ENCODE data around the gene ASB15. TPM values are rescaled to one million over a fixed set of nuclear protein-coding genes. Genes with fewer than 3 reads are reported as not detected.
A peak's percentile ranks its signal among the peaks of the same experiment; 100 is the strongest.

ASB15 gene
- total and polyA plus RNA-seq, 7 experiments from 2014 or later, result 0.07 to 0.15 TPM; not detected in 5

DNA sequence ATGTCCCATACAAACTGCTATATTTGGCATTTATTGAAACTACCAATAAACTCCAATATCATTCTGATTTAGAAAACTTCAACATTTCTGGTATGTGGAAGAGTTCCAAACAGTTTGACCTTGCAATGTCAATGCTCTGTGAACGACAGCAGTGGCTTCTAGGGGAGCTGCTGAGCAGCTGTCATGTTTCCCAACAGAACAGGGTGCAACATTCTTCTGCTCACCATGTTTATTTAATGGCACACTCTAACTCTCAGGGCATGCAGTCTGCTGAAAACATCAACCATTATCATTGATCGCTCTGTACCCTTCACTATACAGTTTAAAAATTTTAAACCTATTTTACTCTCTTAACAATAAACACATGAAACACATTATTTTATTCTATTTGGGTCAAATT is 79.9 kb downstream of the ASB15 start:
- H3K9me3 Mint-ChIP-seq, result no peaks in the 10 kb centered on the region
- Histone ChIP-seq H3K9me3 (ENCODE audit: control insufficient read depth in 2 of 3, low read length in 3 of 3) (no peaks in the 10 kb centered on the region), H3K4me3 (ENCODE audit: low read length) (no peak overlapping the region), H3K27ac (ENCODE audit: low read depth, low read length) (no peak overlapping the region), H3K36me3 (ENCODE audit: control insufficient read depth in 2 of 3, insufficient read depth in 3 of 3, low read length in 3 of 3) (peaks cover 0 to 7% (median 5%) of the 10 kb centered on the region in 3 experiments), H3K4me1 (ENCODE audit: control insufficient read depth in 2 of 2, insufficient read depth in 2 of 2, low read length in 2 of 2) (no peaks in the 10 kb centered on the region), H3K27me3 (ENCODE audit: control insufficient read depth in 2 of 2, insufficient read depth in 2 of 2, low read length in 2 of 2) (no peaks in the 10 kb centered on the region)
- intact Hi-C loops (cut with micrococcal nuclease), result loop anchor here (5.0 kb wide), 4 partner anchors 116 to 1161 kb away; no protein-coding TSS in a partner anchor
- H3K4me1 Mint-ChIP-seq, result no peaks in the 10 kb centered on the region
- no peak for ATAC-seq
- CTCF ChIA-PET, result interaction anchor here (1.5 to 1.7 kb wide), 2 partner anchors 183 to 190 kb away, joined by 8 read pairs; no protein-coding TSS in a partner anchor
- H3K27me3 Mint-ChIP-seq, result no peaks in the 10 kb centered on the region
- no peak for DNase-seq
- H3K27ac Mint-ChIP-seq, result no peak overlapping the region
- no peak overlapping the region for H3K4me3 Mint-ChIP-seq
- peaks cover 0 to 16% (median 0%) of the 10 kb centered on the region in 5 donors for H3K36me3 Mint-ChIP-seq
- POLR2A ChIA-PET, result no interaction called here

DNA sequence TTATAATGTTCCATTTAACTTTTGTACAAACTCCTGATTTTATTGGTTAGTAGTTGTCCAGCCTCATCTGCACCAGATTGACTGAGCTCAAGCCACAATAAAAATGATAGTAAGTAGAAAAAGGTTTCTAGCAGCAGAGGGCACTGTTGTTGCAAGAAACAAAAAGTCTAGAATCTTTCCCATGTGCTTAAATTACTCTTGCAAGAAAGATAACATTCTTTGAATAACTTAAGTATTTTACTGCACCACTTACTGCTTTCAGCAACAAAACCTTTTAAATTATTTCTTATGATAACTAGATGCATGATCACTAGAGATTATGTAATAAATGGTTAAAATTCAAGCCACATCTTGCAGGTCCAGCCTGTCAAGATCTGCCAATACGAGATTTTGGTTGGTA is 81.1 kb downstream of the ASB15 start:
- peak in 7 of 9 donors; percentile 4 to 53 (median 41) for DNase-seq
- Mint-ChIP-seq H3K27me3 (no peaks in the 10 kb centered on the region), H3K4me1 (no peaks in the 10 kb centered on the region), H3K9me3 (no peaks in the 10 kb centered on the region), H3K36me3 (peaks cover 0 to 23% (median 0%) of the 10 kb centered on the region in 5 donors), H3K27ac (no peak overlapping the region), H3K4me3 (no peak overlapping the region)
- intact Hi-C loops (cut with micrococcal nuclease), result loop anchor here (1.0 to 5.0 kb wide), 8 partner anchors 18 to 1174 kb away; no protein-coding TSS in a partner anchor
- Histone ChIP-seq H3K4me1 (ENCODE audit: control insufficient read depth in 2 of 2, insufficient read depth in 2 of 2, low read length in 2 of 2) (no peaks in the 10 kb centered on the region), H3K9me3 (ENCODE audit: control insufficient read depth in 2 of 3, low read length in 3 of 3) (no peaks in the 10 kb centered on the region), H3K27me3 (ENCODE audit: control insufficient read depth in 2 of 2, insufficient read depth in 2 of 2, low read length in 2 of 2) (no peaks in the 10 kb centered on the region), H3K27ac (ENCODE audit: low read depth, low read length) (no peak overlapping the region), H3K4me3 (ENCODE audit: low read length) (no peak overlapping the region), H3K36me3 (ENCODE audit: control insufficient read depth in 2 of 3, insufficient read depth in 3 of 3, low read length in 3 of 3) (peaks cover 0 to 7% (median 5%) of the 10 kb centered on the region in 3 experiments)
- ChIA-PET CTCF (interaction anchor here (0.6 to 1.7 kb wide), 7 partner anchors 8 to 189 kb away, joined by 3 to 8 read pairs (median 5); no protein-coding TSS in a partner anchor), POLR2A (no interaction called here)
- ATAC-seq, result peak; percentile 45

DNA sequence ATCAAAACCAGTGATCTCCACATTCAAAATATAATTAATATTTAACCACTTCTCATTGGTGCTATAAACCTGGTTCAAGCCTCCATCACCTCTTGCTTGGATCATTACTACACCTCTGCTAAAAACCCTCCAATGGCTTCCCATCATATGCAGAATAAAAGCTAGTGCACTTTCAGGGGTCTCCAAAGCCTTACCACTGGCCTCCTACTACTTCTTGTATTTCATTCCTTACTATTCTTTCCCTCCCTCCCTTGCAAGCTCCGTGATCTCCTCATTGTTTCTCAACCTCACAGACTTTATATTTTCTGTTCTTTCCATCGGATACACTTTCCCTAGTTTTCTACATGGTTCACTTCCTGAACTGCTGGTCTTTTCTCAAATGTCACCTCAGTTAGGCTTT is 85.5 kb downstream of the ASB15 start:
- Mint-ChIP-seq H3K9me3 (no peaks in the 10 kb centered on the region), H3K4me3 (no peak overlapping the region), H3K36me3 (peaks cover 0 to 31% (median 4%) of the 10 kb centered on the region in 5 donors), H3K4me1 (no peaks in the 10 kb centered on the region), H3K27ac (peak overlapping the region in 5 of 9 donors; percentile 3 to 77 (median 37)), H3K27me3 (no peaks in the 10 kb centered on the region)
- ATAC-seq, result no peak
- Histone ChIP-seq H3K9me3 (ENCODE audit: control insufficient read depth in 2 of 3, low read length in 3 of 3) (no peaks in the 10 kb centered on the region), H3K27ac (ENCODE audit: low read depth, low read length) (no peak overlapping the region), H3K36me3 (ENCODE audit: control insufficient read depth in 2 of 3, insufficient read depth in 3 of 3, low read length in 3 of 3) (peaks cover 1 to 19% (median 4%) of the 10 kb centered on the region in 3 experiments), H3K4me3 (ENCODE audit: low read length) (no peak overlapping the region), H3K4me1 (ENCODE audit: control insufficient read depth in 2 of 2, insufficient read depth in 2 of 2, low read length in 2 of 2) (no peaks in the 10 kb centered on the region), H3K27me3 (ENCODE audit: control insufficient read depth in 2 of 2, insufficient read depth in 2 of 2, low read length in 2 of 2) (no peaks in the 10 kb centered on the region)
- no peak for DNase-seq
- POLR2A ChIA-PET, result interaction anchor here (0.6 kb wide), 1 partner anchor 31 kb away, joined by 4 read pairs; no protein-coding TSS in a partner anchor
- CTCF ChIA-PET, result no interaction called here
- intact Hi-C loops (cut with micrococcal nuclease), result no loop called here

DNA sequence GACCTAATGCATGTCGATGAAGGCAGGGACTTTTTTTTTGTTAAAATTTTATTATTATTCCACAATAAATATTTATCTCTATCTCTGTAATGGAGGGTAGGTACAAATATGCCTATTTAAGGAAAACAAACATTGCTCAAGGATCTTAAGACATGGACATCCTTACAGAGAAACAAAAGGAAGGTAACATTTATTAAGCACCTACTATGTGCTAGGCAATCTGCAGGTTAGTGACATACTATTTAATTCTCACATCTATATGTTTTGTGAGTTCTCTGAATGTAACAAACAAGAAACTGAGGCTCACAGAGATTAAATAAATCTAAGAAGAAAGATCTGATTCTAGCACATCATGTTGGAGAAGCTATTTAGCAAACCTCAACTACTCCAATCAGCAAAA is 86.1 kb downstream of the ASB15 start:
- CTCF ChIA-PET, result no interaction called here
- Mint-ChIP-seq H3K4me3 (no peak overlapping the region), H3K36me3 (peaks cover 4 to 36% (median 5%) of the 10 kb centered on the region in 5 donors), H3K9me3 (no peaks in the 10 kb centered on the region), H3K4me1 (no peaks in the 10 kb centered on the region), H3K27ac (peak overlapping the region in 3 of 9 donors; percentile 31 to 77 (median 35)), H3K27me3 (no peaks in the 10 kb centered on the region)
- POLR2A ChIA-PET, result interaction anchor here (0.6 kb wide), 1 partner anchor 30 kb away, joined by 4 read pairs; no protein-coding TSS in a partner anchor
- Histone ChIP-seq H3K4me3 (ENCODE audit: low read length) (no peak overlapping the region), H3K27ac (ENCODE audit: low read depth, low read length) (no peak overlapping the region), H3K9me3 (ENCODE audit: control insufficient read depth in 2 of 3, low read length in 3 of 3) (no peaks in the 10 kb centered on the region), H3K36me3 (ENCODE audit: control insufficient read depth in 2 of 3, insufficient read depth in 3 of 3, low read length in 3 of 3) (peaks cover 4 to 25% (median 5%) of the 10 kb centered on the region in 3 experiments), H3K4me1 (ENCODE audit: control insufficient read depth in 2 of 2, insufficient read depth in 2 of 2, low read length in 2 of 2) (no peaks in the 10 kb centered on the region), H3K27me3 (ENCODE audit: control insufficient read depth in 2 of 2, insufficient read depth in 2 of 2, low read length in 2 of 2) (no peaks in the 10 kb centered on the region)
- DNase-seq (no peak), ATAC-seq (no peak)
- intact Hi-C loops (cut with micrococcal nuclease), result no loop called here

Other genes with a start within 250 kb of the ASB15 start
- gene IQUB, start 67.2 kb upstream of the ASB15 start, total RNA-seq, result under 1 TPM in 1 of 5 experiments, not detected in 4; 0.24 TPM
- under 1 TPM in 1 of 2 donors, not detected in 1; 0.09 TPM for gene IQUB, start 67.2 kb upstream of the ASB15 start, polyA plus RNA-seq
- 10 to 100 TPM; 51.2 to 64.1 (median 62.5) TPM for gene NDUFA5, start 44.0 kb upstream of the ASB15 start, total RNA-seq
- gene NDUFA5, start 44.0 kb upstream of the ASB15 start, polyA plus RNA-seq, result 10 to 100 TPM; 40.8 to 97.8 TPM
- not detected for gene LMOD2, start 54.0 kb downstream of the ASB15 start, total RNA-seq
- gene LMOD2, start 54.0 kb downstream of the ASB15 start, polyA plus RNA-seq, result under 1 TPM; 0.13 to 0.44 TPM
- 10 to 100 TPM in 3 of 5 experiments, 1 to 10 TPM in 2; 8.3 to 15.0 (median 10.1) TPM for gene WASL, start 147.2 kb downstream of the ASB15 start, total RNA-seq
- gene WASL, start 147.2 kb downstream of the ASB15 start, polyA plus RNA-seq, result 1 to 10 TPM; 2.3 to 3.1 TPM
- under 1 TPM in 1 of 5 experiments, not detected in 4; 0.19 TPM for gene HYAL4, start 243.3 kb downstream of the ASB15 start, total RNA-seq
- not detected for gene HYAL4, start 243.3 kb downstream of the ASB15 start, polyA plus RNA-seq

Measured in naive thymus-derived CD4-positive, alpha-beta T cell (primary cell).